ENCODE measurements around the gene UNC5CL. TPM values are rescaled to one million over a fixed set of nuclear protein-coding genes. Genes with fewer than 3 reads are reported as not detected.

Gene UNC5CL
- total RNA-seq, 1 experiment from 2014 or later, result 10.6 TPM

- CTCF ChIA-PET, result no interaction called here
- DNase-seq, result no peak
- H3K4me1 Mint-ChIP-seq (ENCODE audit: low read depth, unreplicated experiment), result no peaks in the 10 kb centered on the region
- H3K4me3 Mint-ChIP-seq (ENCODE audit: low read depth, unreplicated experiment), result no peak overlapping the region
- BruUV-seq (replicated peaks), result no TSS peak
- no peaks in the 10 kb centered on the region for H3K9me3 Mint-ChIP-seq (ENCODE audit: low read depth, unreplicated experiment)
- H3K36me3 Mint-ChIP-seq (ENCODE audit: insufficient read depth, unreplicated experiment), result no peaks in the 10 kb centered on the region
- H3K27me3 Mint-ChIP-seq (ENCODE audit: unreplicated experiment), result peaks cover 80% of the 10 kb centered on the region
- TF ChIP-seq CTCF (IDR thresholded peaks at IDR 0.05; ENCODE audit: unreplicated experiment), result no peak
- H3K27ac Mint-ChIP-seq (ENCODE audit: unreplicated experiment), result no peak overlapping the region
- intact Hi-C loops (cut with micrococcal nuclease; ENCODE audit: unreplicated experiment), result no loop called here
Observed at GRCh38 chr6:40977085-40977484, 61.9 kb downstream of the UNC5CL start.

Other genes with a start within 250 kb of the UNC5CL start
- not detected in 2 replicates for gene TSPO2, start 3.2 kb upstream of the UNC5CL start, total RNA-seq (2022)
- gene APOBEC2, start 14.0 kb upstream of the UNC5CL start, total RNA-seq (2022), result not detected in 2 replicates
- 33.2 and 37.7 TPM in 2 replicates for gene OARD1, start 33.1 kb upstream of the UNC5CL start, total RNA-seq (2022)
- 22.9 and 23.7 TPM in 2 replicates for gene NFYA, start 33.8 kb upstream of the UNC5CL start, total RNA-seq (2022)
- gene TREML1, start 115.1 kb upstream of the UNC5CL start, total RNA-seq (2022), result not detected in 2 replicates
- gene TREM2, start 123.9 kb upstream of the UNC5CL start, total RNA-seq (2022), result not detected in 2 replicates
- not detected in 2 replicates for gene TREML2, start 161.9 kb upstream of the UNC5CL start, total RNA-seq (2022)
- not detected in 2 replicates for gene TREML4, start 189.1 kb upstream of the UNC5CL start, total RNA-seq (2022)
- 1.2 and 1.4 TPM in 2 replicates for gene TREM1, start 247.5 kb upstream of the UNC5CL start, total RNA-seq (2022)